ENCODE measurements around the gene MYORG. TPM values are rescaled to one million over a fixed set of nuclear protein-coding genes. Genes with fewer than 3 reads are reported as not detected.

MYORG gene
- 2.4 and 2.9 TPM in 2 replicates for total RNA-seq (2022)
- Bru-seq, nascent RNA = percentile 35 among the genes with signal in this experiment
- percentile 76 among the genes with signal in this experiment for BruChase-seq, experiment 1, labeled RNA remaining after a 6-hour chase
- percentile 51 among the genes with signal in this experiment for BruChase-seq, experiment 2, labeled RNA remaining after a 2-hour chase
- long read RNA-seq, full-length matches to known transcripts = 7 of 12 reads
- long read RNA-seq, partial matches to known transcripts = 0 of 12 reads
- long read RNA-seq, other reads (novel, unspliced or antisense) = 5 of 12 reads

GRCh38 chr9:34376596-34377403 lies at the start of gene MYORG:
TSS of gene MYORG (minus strand) at chr9:34376898. CDS start at chr9:34372943, 3,955 bp downstream.
- CTCF ChIA-PET = interaction anchor here (0.5 to 9.3 kb wide), 17 partner anchors 9 to 256 kb away, joined by 3 to 198 read pairs (median 4); no protein-coding TSS in a partner anchor

GRCh38 chr9:34419716-34420504 lies 43.2 kb upstream of the MYORG start:
- ChIA-PET POLR2A (interaction anchor here (0.6 kb wide), 1 partner anchor 122 kb away, joined by 3 read pairs; no protein-coding TSS in a partner anchor), CTCF (interaction anchor here (0.6 to 1.3 kb wide), 6 partner anchors 15 to 183 kb away, joined by 3 to 5 read pairs (median 3); partner anchors contain the start of gene ENHO)
- BruUV-seq (replicated peaks) = no TSS peak
- Mint-ChIP-seq H3K36me3 (ENCODE audit: insufficient read depth, unreplicated experiment) (peaks cover 9% of the 10 kb centered on the region), H3K4me3 (ENCODE audit: unreplicated experiment) (no peak overlapping the region), H3K27me3 (ENCODE audit: insufficient read depth, unreplicated experiment) (no peaks in the 10 kb centered on the region), H3K9me3 (ENCODE audit: unreplicated experiment) (no peaks in the 10 kb centered on the region), H3K4me1 (ENCODE audit: insufficient read depth, unreplicated experiment) (no peaks in the 10 kb centered on the region), H3K27ac (ENCODE audit: low read depth, unreplicated experiment) (no peak overlapping the region)
- DNase-seq (ENCODE audit: unreplicated experiment) = no peak
- TF ChIP-seq CTCF (IDR thresholded peaks at IDR 0.05; ENCODE audit: unreplicated experiment) = no peak
- intact Hi-C loops (cut with micrococcal nuclease) = no loop called here

More at GRCh38 chr9:34376596-34377403, at the start of gene MYORG:
- Mint-ChIP-seq H3K27me3 (ENCODE audit: insufficient read depth, unreplicated experiment) (no peaks in the 10 kb centered on the region), H3K27ac (ENCODE audit: low read depth, unreplicated experiment) (peak within 1 kb of the TSS; percentile 68), H3K4me3 (ENCODE audit: unreplicated experiment) (peak within 1 kb of the TSS; percentile 72), H3K36me3 (ENCODE audit: insufficient read depth, unreplicated experiment) (no peaks in the 10 kb centered on the region), H3K9me3 (ENCODE audit: unreplicated experiment) (no peaks in the 10 kb centered on the region), H3K4me1 (ENCODE audit: insufficient read depth, unreplicated experiment) (peaks cover 35% of the 10 kb centered on the region)
- peak; percentile 98 for DNase-seq (ENCODE audit: unreplicated experiment)
- intact Hi-C loops (cut with micrococcal nuclease) = loop anchor here (1.0 to 5.0 kb wide), 4 partner anchors 44 to 564 kb away; no protein-coding TSS in a partner anchor
- TF ChIP-seq CTCF (IDR thresholded peaks at IDR 0.05; ENCODE audit: unreplicated experiment) = no peak
- BruUV-seq (replicated peaks) = no TSS peak
- POLR2A ChIA-PET = interaction anchor here (0.5 to 5.6 kb wide), 14 partner anchors 12 to 695 kb away, joined by 3 to 77 read pairs (median 3); partner anchors contain the start of genes NUDT2, SIGMAR1, UBAP1 and UBAP2

GRCh38 chr9:34417734-34418133 lies 41.0 kb upstream of the MYORG start:
- Mint-ChIP-seq H3K27ac (ENCODE audit: low read depth, unreplicated experiment) (no peak overlapping the region), H3K4me3 (ENCODE audit: unreplicated experiment) (no peak overlapping the region), H3K9me3 (ENCODE audit: unreplicated experiment) (no peaks in the 10 kb centered on the region), H3K4me1 (ENCODE audit: insufficient read depth, unreplicated experiment) (no peaks in the 10 kb centered on the region), H3K36me3 (ENCODE audit: insufficient read depth, unreplicated experiment) (peaks cover 12% of the 10 kb centered on the region), H3K27me3 (ENCODE audit: insufficient read depth, unreplicated experiment) (no peaks in the 10 kb centered on the region)
- TF ChIP-seq CTCF (IDR thresholded peaks at IDR 0.05; ENCODE audit: unreplicated experiment) = no peak
- ChIA-PET POLR2A (interaction anchor here (0.6 to 1.1 kb wide), 2 partner anchors 13 to 224 kb away, joined by 3 read pairs; no protein-coding TSS in a partner anchor), CTCF (interaction anchor here (0.6 to 6.6 kb wide), 5 partner anchors 14 to 223 kb away, joined by 3 to 59 read pairs (median 5); no protein-coding TSS in a partner anchor)
- BruUV-seq (replicated peaks) = no TSS peak
- intact Hi-C loops (cut with micrococcal nuclease) = no loop called here
- no peak for DNase-seq (ENCODE audit: unreplicated experiment)

All from MCF 10A (cell line).